ENCODE measurements around the gene CNTNAP5. TPM values are rescaled to one million over a fixed set of nuclear protein-coding genes. Genes with fewer than 3 reads are reported as not detected.

The CNTNAP5 gene
- polyA plus RNA-seq, 1 experiment, result not detected

DNA sequence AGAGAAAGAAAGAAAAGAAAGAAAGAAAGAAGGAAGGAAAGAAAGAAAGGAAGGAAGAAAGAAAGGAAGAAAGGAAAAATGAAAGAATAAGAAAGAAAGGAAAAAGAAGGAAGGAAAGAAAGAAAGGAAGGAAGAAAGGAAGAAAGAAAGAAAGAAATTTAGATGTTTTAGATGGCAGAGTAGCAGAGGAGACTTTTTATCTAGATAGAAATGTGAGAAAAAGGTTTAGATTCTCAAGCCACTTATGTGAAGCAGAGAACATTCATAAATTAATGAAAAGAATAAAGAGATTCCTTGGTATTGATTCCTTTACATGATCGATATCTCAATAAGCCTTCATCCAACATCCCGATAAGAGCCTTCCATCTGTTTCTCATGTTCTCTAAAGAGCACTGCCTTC, 513.5 kb downstream of the CNTNAP5 start:
- no peak overlapping the region for H3K4me3 ChIP-seq (ENCODE audit: low read depth, low read length)
- no peaks in the 10 kb centered on the region for H3K27me3 ChIP-seq (ENCODE audit: control insufficient read depth, insufficient read depth, low read length)
- CTCF ChIA-PET, result no interaction called here
- no peak for DNase-seq (ENCODE audit: low read depth)
- no peaks in the 10 kb centered on the region for H3K36me3 ChIP-seq (ENCODE audit: control insufficient read depth, insufficient read depth, low read length)
- POLR2A ChIA-PET, result no interaction called here
- TF ChIP-seq CTCF (IDR thresholded peaks at IDR 0.05; ENCODE audit: insufficient read depth, low read depth, low read length), result no peak

GRCh38 chr2:124540805-124541204, 515.7 kb downstream of the CNTNAP5 start:
- TF ChIP-seq CTCF (IDR thresholded peaks at IDR 0.05; ENCODE audit: insufficient read depth, low read depth, low read length), result no peak
- no peaks in the 10 kb centered on the region for H3K27me3 ChIP-seq (ENCODE audit: control insufficient read depth, insufficient read depth, low read length)
- ChIA-PET POLR2A (no interaction called here), CTCF (interaction anchor here (0.6 to 1.2 kb wide), 2 partner anchors 11 to 657 kb away, joined by 4 to 5 read pairs; no protein-coding TSS in a partner anchor)
- H3K36me3 ChIP-seq (ENCODE audit: control insufficient read depth, insufficient read depth, low read length), result no peaks in the 10 kb centered on the region
- DNase-seq (ENCODE audit: low read depth), result no peak
- no peak overlapping the region for H3K4me3 ChIP-seq (ENCODE audit: low read depth, low read length)

DNA sequence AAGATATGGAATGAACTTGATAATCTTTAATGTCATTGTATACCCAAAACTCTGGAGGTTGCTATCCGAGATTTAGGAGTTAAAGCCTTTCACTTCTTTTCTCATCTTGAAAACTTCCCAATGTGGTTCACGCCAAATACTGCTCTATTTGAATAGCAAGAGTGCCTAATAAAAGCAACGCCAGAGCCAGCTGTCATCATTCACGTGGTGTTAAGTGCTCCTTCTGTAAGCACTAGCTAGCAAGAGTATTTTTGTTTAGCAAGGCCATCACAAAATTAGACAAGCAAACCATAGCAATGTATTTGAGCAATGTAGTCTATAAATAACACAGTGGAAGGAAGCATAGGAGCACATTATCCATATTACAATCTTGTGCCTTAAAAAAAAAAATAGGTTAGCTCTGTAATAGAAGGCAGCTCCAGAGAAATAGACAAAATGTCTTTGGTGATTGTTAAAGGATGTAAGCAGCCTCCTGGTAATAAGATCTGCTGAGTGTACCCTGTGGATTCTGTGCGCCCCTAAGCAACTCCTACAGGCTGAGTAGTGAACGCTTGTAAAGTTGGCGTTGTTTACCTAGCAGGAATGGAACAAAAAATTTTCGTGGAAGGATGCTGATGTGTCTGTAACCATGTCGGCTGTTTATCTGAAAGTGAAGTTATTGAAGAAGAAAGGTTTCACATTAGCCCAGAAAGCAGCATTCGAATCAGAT, 518.0 kb downstream of the CNTNAP5 start:
- Histone ChIP-seq H3K36me3 (ENCODE audit: control insufficient read depth, insufficient read depth, low read length) (no peaks in the 10 kb centered on the region), H3K27me3 (ENCODE audit: control insufficient read depth, insufficient read depth, low read length) (no peaks in the 10 kb centered on the region), H3K4me3 (ENCODE audit: low read depth, low read length) (no peak overlapping the region)
- TF ChIP-seq CTCF (IDR thresholded peaks at IDR 0.05; ENCODE audit: insufficient read depth, low read depth, low read length), result no peak
- DNase-seq (ENCODE audit: low read depth), result no peak
- ChIA-PET POLR2A (no interaction called here), CTCF (no interaction called here)

DNA sequence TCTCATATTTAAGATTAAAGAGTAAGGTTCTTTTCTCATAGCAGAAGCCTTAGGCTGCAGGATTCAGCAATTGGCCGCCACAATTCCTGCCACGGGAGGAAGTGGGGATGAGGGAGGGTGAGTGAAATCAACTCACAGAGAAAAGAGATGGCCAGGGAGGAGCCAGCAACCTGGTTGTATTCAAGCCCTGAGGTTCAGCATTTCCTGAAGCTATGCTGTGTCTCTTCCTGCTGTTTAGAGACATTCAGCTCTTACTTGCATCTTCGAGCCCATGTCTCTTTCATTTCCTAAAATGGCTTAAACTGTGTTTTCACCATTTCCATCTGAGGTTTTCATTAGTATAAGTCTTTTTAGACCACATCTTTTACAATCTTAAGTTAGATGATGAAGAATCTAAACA, 522.6 kb downstream of the CNTNAP5 start:
- H3K27me3 ChIP-seq (ENCODE audit: control insufficient read depth, insufficient read depth, low read length), result no peaks in the 10 kb centered on the region
- no peaks in the 10 kb centered on the region for H3K36me3 ChIP-seq (ENCODE audit: control insufficient read depth, insufficient read depth, low read length)
- no peak for TF ChIP-seq CTCF (IDR thresholded peaks at IDR 0.05; ENCODE audit: insufficient read depth, low read depth, low read length)
- CTCF ChIA-PET, result interaction anchor here (0.6 kb wide), 1 partner anchor 337 kb away, joined by 3 read pairs; no protein-coding TSS in a partner anchor
- no peak overlapping the region for H3K4me3 ChIP-seq (ENCODE audit: low read depth, low read length)
- DNase-seq (ENCODE audit: low read depth), result no peak
- POLR2A ChIA-PET, result no interaction called here

DNA sequence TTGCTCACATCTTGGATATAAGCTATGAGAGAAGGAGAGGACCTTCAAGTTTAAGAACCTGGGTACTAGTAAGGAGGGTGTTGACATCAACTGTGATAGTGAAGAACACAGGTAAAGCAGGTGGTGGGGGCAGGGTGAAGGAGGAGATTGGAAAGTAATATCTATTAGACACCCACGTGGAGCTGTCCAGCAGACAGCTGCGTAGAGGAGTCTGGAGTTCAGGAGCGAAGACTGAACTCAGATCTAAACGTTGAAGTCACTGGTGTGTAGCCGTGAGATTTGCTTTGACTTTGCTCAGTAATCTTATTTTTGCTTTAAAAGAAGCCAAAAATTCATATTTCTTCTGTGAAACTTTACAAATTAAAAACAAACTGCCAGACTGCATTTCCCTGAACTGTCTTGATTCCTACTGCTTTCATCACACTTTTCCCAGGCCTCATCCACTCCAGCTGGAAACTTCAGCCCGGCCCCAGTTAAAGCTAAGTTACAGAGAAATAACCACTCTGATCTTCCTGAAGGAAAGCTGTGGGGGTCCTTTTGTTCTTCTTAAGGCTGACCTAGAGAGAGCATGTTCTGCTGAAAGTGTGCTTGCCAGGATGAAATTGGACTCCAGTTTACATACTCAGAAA, 533.3 kb downstream of the CNTNAP5 start:
- no peak for DNase-seq (ENCODE audit: low read depth)
- no peak for TF ChIP-seq CTCF (IDR thresholded peaks at IDR 0.05; ENCODE audit: insufficient read depth, low read depth, low read length)
- Histone ChIP-seq H3K27me3 (ENCODE audit: control insufficient read depth, insufficient read depth, low read length) (no peaks in the 10 kb centered on the region), H3K4me3 (ENCODE audit: low read depth, low read length) (no peak overlapping the region), H3K36me3 (ENCODE audit: control insufficient read depth, insufficient read depth, low read length) (no peaks in the 10 kb centered on the region)
- ChIA-PET CTCF (interaction anchor here (0.7 kb wide), 1 partner anchor 1353 kb away, joined by 3 read pairs; no protein-coding TSS in a partner anchor), POLR2A (no interaction called here)

Data from BJ (cell line).